C4-2B (cell line): ENCODE measurements around the gene SPATA7.

Experiments
- CTCF ChIP-seq: fragments of 450-650 bp; conservative IDR thresholded peaks from 2 replicates; pipeline ENCODE4 v1.5.1; 2017; ENCODE audit warnings: mild to moderate bottlenecking
- ZFX ChIP-seq: fragments of 450-650 bp; IDR thresholded peaks from 2 replicates; pipeline ENCODE4 v1.6.1; 2017

DNA sequence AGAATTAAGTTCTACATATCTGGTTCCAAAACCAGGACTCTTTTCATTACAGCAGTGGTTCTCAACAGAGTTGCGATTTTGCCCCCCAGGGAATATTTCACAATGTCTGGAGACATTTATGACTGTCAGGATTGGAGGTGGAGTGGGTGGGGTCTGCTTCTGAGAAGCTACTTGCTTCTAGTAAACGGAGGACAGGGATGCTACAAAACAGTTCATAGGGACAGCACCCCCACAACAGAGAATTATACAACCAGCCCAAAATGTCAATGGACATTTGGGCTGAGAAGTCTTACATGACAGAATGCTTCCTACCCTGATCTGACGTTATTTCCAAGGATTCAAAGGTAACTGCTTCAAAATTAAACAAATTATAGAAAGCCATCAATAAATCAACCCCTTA, 739 bp upstream of the SPATA7 start:
- TF ChIP-seq CTCF = no peak
- TF ChIP-seq ZFX = no peak
